GM15510 (cell line): Measurements from ENCODE around the gene NUDT3.

Source experiments
- POLR2A ChIP-seq: IDR thresholded peaks from 3 replicates; pipeline ENCODE4 v1.6.1; 2011; ENCODE audit warnings: borderline replicate concordance; ENCODE audit not compliant: insufficient read length; ENCODE audit errors: extremely low read depth

The NUDT3 gene

GRCh38 chr6:34298941-34299340 lies 93.5 kb downstream of the NUDT3 start:
- no peak for TF ChIP-seq POLR2A

GRCh38 chr6:34295721-34296120 lies 96.7 kb downstream of the NUDT3 start:
- no peak for TF ChIP-seq POLR2A

GRCh38 chr6:34292954-34293353 lies 99.5 kb downstream of the NUDT3 start:
- no peak for TF ChIP-seq POLR2A

GRCh38 chr6:34289137-34289536 lies 103.3 kb downstream of the NUDT3 start:
- no peak for TF ChIP-seq POLR2A

GRCh38 chr6:34288581-34288980 lies 103.9 kb downstream of the NUDT3 start:
- TF ChIP-seq POLR2A: no peak

GRCh38 chr6:34285448-34286164 lies 106.9 kb downstream of the NUDT3 start:
- no peak for TF ChIP-seq POLR2A

GRCh38 chr6:34284563-34285447 lies 107.7 kb downstream of the NUDT3 start:
- TF ChIP-seq POLR2A: no peak

GRCh38 chr6:34281702-34282334 lies 110.7 kb downstream of the NUDT3 start:
- no peak for TF ChIP-seq POLR2A

GRCh38 chr6:34280216-34280615 lies 112.3 kb downstream of the NUDT3 start:
- TF ChIP-seq POLR2A: no peak

GRCh38 chr6:34278833-34279232 lies 113.6 kb downstream of the NUDT3 start:
- no peak for TF ChIP-seq POLR2A

GRCh38 chr6:34277763-34278112 lies 114.7 kb downstream of the NUDT3 start:
- no peak for TF ChIP-seq POLR2A

- TF ChIP-seq POLR2A: no peak
Measured at GRCh38 chr6:34276881-34277762, 115.3 kb downstream of the NUDT3 start.

- TF ChIP-seq POLR2A: no peak
Measured at GRCh38 chr6:34276191-34276590, 116.3 kb downstream of the NUDT3 start.

GRCh38 chr6:34275128-34275804 lies 117.2 kb downstream of the NUDT3 start:
- TF ChIP-seq POLR2A: no peak
